ENCODE data around the gene MAST4. TPM values are rescaled to one million over a fixed set of nuclear protein-coding genes. Genes with fewer than 3 reads are reported as not detected.

MAST4 gene
- total RNA-seq, 1 donor from 2014 or later = 19.1 TPM

DNA sequence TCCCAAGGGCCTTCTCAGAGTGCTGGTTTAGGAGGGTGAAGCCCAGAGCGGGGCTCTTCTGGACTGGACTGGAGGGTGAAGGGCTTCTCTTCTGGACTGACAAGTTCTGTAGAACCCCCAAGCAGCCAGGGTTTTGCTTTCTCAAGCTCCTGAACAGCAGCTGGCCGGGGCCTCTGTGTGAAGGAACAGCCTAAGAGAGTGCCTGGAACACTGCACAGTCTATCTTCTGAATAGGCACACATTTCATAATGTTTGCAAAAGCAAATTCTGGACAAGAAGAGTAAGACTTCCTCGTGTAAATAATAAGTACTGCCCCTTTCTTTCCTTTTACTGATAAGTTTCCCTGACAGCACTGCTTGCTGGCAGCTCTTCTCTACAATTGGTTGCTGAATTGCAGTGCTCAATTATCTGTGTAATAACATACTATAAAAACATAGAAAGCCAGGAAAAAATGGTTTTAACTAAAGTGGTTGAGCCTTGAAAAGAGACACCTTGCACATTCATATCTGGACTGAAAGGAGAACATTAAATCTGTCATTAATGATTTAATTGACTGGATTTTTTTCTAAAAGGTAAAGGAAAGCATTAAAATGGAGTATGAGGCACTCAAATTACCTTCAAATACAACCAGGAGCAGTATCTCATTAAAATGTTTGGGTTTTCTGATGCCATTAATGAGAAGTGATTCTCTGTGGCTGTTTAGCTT, 20.5 kb downstream of the MAST4 start:
- H3K4me3 ChIP-seq (ENCODE audit: low read depth, low read length) = no peak overlapping the region
- DNase-seq (ENCODE audit: low read depth) = no peak
- TF ChIP-seq, protein P1, sequence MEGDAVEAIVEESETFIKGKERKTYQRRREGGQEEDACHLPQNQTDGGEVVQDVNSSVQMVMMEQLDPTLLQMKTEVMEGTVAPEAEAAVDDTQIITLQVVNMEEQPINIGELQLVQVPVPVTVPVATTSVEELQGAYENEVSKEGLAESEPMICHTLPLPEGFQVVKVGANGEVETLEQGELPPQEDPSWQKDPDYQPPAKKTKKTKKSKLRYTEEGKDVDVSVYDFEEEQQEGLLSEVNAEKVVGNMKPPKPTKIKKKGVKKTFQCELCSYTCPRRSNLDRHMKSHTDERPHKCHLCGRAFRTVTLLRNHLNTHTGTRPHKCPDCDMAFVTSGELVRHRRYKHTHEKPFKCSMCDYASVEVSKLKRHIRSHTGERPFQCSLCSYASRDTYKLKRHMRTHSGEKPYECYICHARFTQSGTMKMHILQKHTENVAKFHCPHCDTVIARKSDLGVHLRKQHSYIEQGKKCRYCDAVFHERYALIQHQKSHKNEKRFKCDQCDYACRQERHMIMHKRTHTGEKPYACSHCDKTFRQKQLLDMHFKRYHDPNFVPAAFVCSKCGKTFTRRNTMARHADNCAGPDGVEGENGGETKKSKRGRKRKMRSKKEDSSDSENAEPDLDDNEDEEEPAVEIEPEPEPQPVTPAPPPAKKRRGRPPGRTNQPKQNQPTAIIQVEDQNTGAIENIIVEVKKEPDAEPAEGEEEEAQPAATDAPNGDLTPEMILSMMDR (IDR thresholded peaks at IDR 0.05; ENCODE audit: insufficient read depth, low read length, poor library complexity, severe bottlenecking) = no peak
- no peaks in the 10 kb centered on the region for H3K27me3 ChIP-seq (ENCODE audit: control insufficient read depth, insufficient read depth, low read length)
- no peaks in the 10 kb centered on the region for H3K36me3 ChIP-seq (ENCODE audit: control insufficient read depth, insufficient read depth, low read length)

GRCh38 chr5:66617226-66617861, 21.2 kb downstream of the MAST4 start:
- TF ChIP-seq, protein P1 (IDR thresholded peaks at IDR 0.05; ENCODE audit: insufficient read depth, low read length, poor library complexity, severe bottlenecking) = no peak
- Histone ChIP-seq H3K4me3 (ENCODE audit: low read depth, low read length) (no peak overlapping the region), H3K36me3 (ENCODE audit: control insufficient read depth, insufficient read depth, low read length) (no peaks in the 10 kb centered on the region), H3K27me3 (ENCODE audit: control insufficient read depth, insufficient read depth, low read length) (no peaks in the 10 kb centered on the region)
- no peak for DNase-seq (ENCODE audit: low read depth)

- TF ChIP-seq, protein P1 (IDR thresholded peaks at IDR 0.05; ENCODE audit: insufficient read depth, low read length, poor library complexity, severe bottlenecking) = no peak
- Histone ChIP-seq H3K4me3 (ENCODE audit: low read depth, low read length) (no peak overlapping the region), H3K36me3 (ENCODE audit: control insufficient read depth, insufficient read depth, low read length) (no peaks in the 10 kb centered on the region), H3K27me3 (ENCODE audit: control insufficient read depth, insufficient read depth, low read length) (no peaks in the 10 kb centered on the region)
- DNase-seq (ENCODE audit: low read depth) = no peak
Observed at GRCh38 chr5:66617991-66618768, 22.0 kb downstream of the MAST4 start.

- DNase-seq (ENCODE audit: low read depth) = no peak
- TF ChIP-seq, protein P1 (IDR thresholded peaks at IDR 0.05; ENCODE audit: insufficient read depth, low read length, poor library complexity, severe bottlenecking) = no peak
- H3K36me3 ChIP-seq (ENCODE audit: control insufficient read depth, insufficient read depth, low read length) = no peaks in the 10 kb centered on the region
- no peak overlapping the region for H3K4me3 ChIP-seq (ENCODE audit: low read depth, low read length)
- no peaks in the 10 kb centered on the region for H3K27me3 ChIP-seq (ENCODE audit: control insufficient read depth, insufficient read depth, low read length)
Observed at GRCh38 chr5:66620711-66621110, 24.5 kb downstream of the MAST4 start.

DNA sequence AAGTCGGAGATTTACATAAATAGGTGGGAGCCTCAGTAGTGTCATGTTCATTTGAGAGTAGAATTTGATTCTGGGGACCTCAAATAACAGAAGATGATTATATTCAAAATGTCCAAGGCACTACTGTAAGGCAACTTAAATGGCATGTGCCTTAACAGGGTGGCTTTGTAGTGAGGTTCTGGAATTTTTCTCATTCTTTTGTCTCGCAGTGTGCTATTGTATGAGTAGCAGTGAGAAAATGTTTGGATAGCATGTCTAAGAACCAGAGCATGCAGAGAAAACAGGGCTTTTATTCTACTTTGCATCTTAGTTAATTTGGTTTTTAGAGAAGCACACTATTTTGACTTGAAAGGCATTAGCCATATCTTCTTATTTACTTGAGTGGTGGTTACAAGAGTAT, 25.0 kb downstream of the MAST4 start:
- Histone ChIP-seq H3K27me3 (ENCODE audit: control insufficient read depth, insufficient read depth, low read length) (no peaks in the 10 kb centered on the region), H3K4me3 (ENCODE audit: low read depth, low read length) (no peak overlapping the region), H3K36me3 (ENCODE audit: control insufficient read depth, insufficient read depth, low read length) (no peaks in the 10 kb centered on the region)
- no peak for DNase-seq (ENCODE audit: low read depth)
- TF ChIP-seq, protein P1 (IDR thresholded peaks at IDR 0.05; ENCODE audit: insufficient read depth, low read length, poor library complexity, severe bottlenecking) = no peak

Data from kidney epithelial cell (primary cell).